ENCODE results near the gene COPG1. TPM values are rescaled to one million over a fixed set of nuclear protein-coding genes. Genes with fewer than 3 reads are reported as not detected.

Gene COPG1
- total and polyA plus RNA-seq, 2 experiments from 2014 or later = 50.0 to 106 TPM

DNA sequence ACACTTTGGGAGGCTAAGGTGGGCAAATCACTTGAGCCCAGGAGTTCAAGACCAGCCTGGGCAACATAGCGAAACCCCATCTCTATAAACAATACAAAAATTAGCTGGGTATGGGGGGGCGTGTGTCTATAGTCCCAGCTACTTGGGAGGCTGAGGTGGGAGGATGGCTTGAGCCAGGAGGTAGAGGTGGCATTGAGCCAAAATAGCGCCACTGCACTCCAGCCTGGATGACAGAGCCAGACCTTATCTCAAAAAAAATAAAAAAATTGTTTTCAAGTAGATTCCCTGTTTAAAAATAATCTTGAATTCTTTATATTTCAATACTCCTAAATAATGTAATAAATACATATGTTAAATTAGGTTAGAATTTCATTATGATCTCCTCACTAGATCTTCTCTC lies 39.0 kb downstream of the COPG1 start (continued):
- TF ChIP-seq ETS1 (IDR thresholded peaks at IDR 0.05) (no peak), ZNF114 (CRISPR knock-in tag; IDR thresholded peaks at IDR 0.05) (no peak), ZNF331 (CRISPR knock-in tag; IDR thresholded peaks at IDR 0.05; ENCODE audit: low read depth) (no peak), EZH2phosphoT487 (IDR thresholded peaks at IDR 0.05; ENCODE audit: unreplicated experiment) (no peak), NANOG (IDR thresholded peaks at IDR 0.05; ENCODE audit: borderline replicate concordance) (no peak)

DNA sequence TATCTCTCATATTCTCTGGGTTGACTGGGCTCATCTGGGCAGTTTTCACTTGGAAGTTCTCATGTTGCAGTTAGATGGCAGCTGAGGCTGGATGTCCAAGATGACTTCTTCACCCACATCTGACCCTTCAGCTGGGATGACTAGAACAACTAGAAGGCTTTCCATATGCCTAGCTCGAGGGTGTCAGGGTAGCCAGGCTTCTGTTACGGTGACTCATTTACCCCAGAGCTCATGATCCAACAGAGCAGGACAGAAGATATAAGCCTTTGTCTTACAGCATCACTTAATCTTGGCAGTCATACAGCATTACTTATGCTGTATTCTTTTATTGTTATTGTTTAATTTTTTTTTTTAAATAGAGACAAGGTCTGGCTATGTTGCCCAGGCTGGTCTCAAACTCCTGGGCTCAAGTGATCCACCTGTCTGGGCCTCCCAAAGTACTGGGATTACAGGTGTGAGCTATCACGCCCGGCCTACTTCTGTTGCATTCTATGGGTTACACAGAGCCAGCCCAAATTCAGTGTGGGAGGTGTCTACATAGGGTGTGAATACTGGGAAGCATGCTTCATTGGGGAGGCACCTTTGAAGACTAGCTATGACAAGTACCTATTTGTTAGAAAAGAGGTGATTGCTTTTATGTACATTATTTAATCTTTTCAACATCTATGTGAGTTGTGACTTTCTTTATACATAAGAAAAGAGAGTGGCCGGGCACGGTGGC lies 40.0 kb downstream of the COPG1 start:
- Mint-ChIP-seq H3K4me3 (no peak overlapping the region), H3K9me3 (no peaks in the 10 kb centered on the region; the same call in 2 of the 3 replicates), H3K36me3 (ENCODE audit: low read depth) (peaks cover 21% of the 10 kb centered on the region; the same call in 2 of the 3 replicates), H3K4me1 (no peaks in the 10 kb centered on the region), H3K27me3 (ENCODE audit: insufficient read depth, low read depth, poor library complexity) (peaks cover 2% of the 10 kb centered on the region), H3K27ac (no peak overlapping the region)
- ATAC-seq = no peak
- Histone ChIP-seq H3K27ac (ENCODE audit: low read depth) (no peak overlapping the region), H3K4me1 (ENCODE audit: insufficient read depth) (no peaks in the 10 kb centered on the region), H3K9me2 (ENCODE audit: insufficient read depth) (no peaks in the 10 kb centered on the region), H3F3A (replicated peaks; ENCODE audit: low read depth) (no peaks in the 10 kb centered on the region), H4K20me1 (replicated peaks; ENCODE audit: insufficient read depth) (no peaks in the 10 kb centered on the region), H2AFZ (no peak overlapping the region), H3K79me2 (replicated peaks; ENCODE audit: insufficient read depth) (no peaks in the 10 kb centered on the region), H3K27me3 (ENCODE audit: insufficient read depth) (no peaks in the 10 kb centered on the region), H3K36me3 (ENCODE audit: insufficient read depth) (peaks cover 24% of the 10 kb centered on the region; the same call in 1 of the 2 replicates), H3K4me2 (no peak overlapping the region), H3K4me3 (no peak overlapping the region)
- DNase-seq (ENCODE audit: low spot score) = no peak
- no peak for TF ChIP-seq ETS1 (IDR thresholded peaks at IDR 0.05)
- TF ChIP-seq ZNF114 (CRISPR knock-in tag; IDR thresholded peaks at IDR 0.05) = no peak
- TF ChIP-seq EZH2phosphoT487 (IDR thresholded peaks at IDR 0.05; ENCODE audit: unreplicated experiment) = no peak
- no peak for TF ChIP-seq EZH2 (IDR thresholded peaks at IDR 0.05; ENCODE audit: low read depth, unreplicated experiment)
- TF ChIP-seq STAT1 (IDR thresholded peaks at IDR 0.05; ENCODE audit: unreplicated experiment) = no peak
- TF ChIP-seq, protein P1, sequence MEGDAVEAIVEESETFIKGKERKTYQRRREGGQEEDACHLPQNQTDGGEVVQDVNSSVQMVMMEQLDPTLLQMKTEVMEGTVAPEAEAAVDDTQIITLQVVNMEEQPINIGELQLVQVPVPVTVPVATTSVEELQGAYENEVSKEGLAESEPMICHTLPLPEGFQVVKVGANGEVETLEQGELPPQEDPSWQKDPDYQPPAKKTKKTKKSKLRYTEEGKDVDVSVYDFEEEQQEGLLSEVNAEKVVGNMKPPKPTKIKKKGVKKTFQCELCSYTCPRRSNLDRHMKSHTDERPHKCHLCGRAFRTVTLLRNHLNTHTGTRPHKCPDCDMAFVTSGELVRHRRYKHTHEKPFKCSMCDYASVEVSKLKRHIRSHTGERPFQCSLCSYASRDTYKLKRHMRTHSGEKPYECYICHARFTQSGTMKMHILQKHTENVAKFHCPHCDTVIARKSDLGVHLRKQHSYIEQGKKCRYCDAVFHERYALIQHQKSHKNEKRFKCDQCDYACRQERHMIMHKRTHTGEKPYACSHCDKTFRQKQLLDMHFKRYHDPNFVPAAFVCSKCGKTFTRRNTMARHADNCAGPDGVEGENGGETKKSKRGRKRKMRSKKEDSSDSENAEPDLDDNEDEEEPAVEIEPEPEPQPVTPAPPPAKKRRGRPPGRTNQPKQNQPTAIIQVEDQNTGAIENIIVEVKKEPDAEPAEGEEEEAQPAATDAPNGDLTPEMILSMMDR (conservative IDR thresholded peaks at IDR 0.05; ENCODE audit: low read depth in 2 of 2) = no peak
- no peak for TF ChIP-seq ZNF331 (CRISPR knock-in tag; IDR thresholded peaks at IDR 0.05; ENCODE audit: low read depth)
- TF ChIP-seq POLR2AphosphoS5 (IDR thresholded peaks at IDR 0.05; ENCODE audit: low read depth) = no peak
- no peak for TF ChIP-seq JUNB (IDR thresholded peaks at IDR 0.05; ENCODE audit: unreplicated experiment)
- TF ChIP-seq, protein P2, sequence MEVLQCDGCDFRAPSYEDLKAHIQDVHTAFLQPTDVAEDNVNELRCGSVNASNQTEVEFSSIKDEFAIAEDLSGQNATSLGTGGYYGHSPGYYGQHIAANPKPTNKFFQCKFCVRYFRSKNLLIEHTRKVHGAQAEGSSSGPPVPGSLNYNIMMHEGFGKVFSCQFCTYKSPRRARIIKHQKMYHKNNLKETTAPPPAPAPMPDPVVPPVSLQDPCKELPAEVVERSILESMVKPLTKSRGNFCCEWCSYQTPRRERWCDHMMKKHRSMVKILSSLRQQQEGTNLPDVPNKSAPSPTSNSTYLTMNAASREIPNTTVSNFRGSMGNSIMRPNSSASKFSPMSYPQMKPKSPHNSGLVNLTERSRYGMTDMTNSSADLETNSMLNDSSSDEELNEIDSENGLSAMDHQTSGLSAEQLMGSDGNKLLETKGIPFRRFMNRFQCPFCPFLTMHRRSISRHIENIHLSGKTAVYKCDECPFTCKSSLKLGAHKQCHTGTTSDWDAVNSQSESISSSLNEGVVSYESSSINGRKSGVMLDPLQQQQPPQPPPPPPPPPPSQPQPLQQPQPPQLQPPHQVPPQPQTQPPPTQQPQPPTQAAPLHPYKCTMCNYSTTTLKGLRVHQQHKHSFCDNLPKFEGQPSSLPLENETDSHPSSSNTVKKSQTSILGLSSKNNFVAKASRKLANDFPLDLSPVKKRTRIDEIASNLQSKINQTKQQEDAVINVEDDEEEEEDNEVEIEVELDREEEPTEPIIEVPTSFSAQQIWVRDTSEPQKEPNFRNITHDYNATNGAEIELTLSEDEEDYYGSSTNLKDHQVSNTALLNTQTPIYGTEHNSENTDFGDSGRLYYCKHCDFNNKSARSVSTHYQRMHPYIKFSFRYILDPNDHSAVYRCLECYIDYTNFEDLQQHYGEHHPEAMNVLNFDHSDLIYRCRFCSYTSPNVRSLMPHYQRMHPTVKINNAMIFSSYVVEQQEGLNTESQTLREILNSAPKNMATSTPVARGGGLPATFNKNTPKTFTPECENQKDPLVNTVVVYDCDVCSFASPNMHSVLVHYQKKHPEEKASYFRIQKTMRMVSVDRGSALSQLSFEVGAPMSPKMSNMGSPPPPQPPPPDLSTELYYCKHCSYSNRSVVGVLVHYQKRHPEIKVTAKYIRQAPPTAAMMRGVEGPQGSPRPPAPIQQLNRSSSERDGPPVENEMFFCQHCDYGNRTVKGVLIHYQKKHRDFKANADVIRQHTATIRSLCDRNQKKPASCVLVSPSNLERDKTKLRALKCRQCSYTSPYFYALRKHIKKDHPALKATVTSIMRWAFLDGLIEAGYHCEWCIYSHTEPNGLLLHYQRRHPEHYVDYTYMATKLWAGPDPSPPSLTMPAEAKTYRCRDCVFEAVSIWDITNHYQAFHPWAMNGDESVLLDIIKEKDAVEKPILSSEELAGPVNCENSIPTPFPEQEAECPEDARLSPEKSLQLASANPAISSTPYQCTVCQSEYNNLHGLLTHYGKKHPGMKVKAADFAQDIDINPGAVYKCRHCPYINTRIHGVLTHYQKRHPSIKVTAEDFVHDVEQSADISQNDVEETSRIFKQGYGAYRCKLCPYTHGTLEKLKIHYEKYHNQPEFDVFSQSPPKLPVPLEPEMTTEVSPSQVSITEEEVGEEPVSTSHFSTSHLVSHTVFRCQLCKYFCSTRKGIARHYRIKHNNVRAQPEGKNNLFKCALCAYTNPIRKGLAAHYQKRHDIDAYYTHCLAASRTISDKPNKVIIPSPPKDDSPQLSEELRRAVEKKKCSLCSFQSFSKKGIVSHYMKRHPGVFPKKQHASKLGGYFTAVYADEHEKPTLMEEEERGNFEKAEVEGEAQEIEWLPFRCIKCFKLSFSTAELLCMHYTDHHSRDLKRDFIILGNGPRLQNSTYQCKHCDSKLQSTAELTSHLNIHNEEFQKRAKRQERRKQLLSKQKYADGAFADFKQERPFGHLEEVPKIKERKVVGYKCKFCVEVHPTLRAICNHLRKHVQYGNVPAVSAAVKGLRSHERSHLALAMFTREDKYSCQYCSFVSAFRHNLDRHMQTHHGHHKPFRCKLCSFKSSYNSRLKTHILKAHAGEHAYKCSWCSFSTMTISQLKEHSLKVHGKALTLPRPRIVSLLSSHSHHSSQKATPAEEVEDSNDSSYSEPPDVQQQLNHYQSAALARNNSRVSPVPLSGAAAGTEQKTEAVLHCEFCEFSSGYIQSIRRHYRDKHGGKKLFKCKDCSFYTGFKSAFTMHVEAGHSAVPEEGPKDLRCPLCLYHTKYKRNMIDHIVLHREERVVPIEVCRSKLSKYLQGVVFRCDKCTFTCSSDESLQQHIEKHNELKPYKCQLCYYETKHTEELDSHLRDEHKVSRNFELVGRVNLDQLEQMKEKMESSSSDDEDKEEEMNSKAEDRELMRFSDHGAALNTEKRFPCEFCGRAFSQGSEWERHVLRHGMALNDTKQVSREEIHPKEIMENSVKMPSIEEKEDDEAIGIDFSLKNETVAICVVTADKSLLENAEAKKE (CRISPR knock-in tag; IDR thresholded peaks at IDR 0.05) = no peak
